OCI-LY3 (cell line): ENCODE data around the gene LRP2.

Source experiments
- H2AFZ ChIP-seq: fragments of 200-600, 300-600 bp; shearing (Covaris generic); 2 replicates; pipeline ENCODE4 v1.6.0; 2014; ENCODE audit warnings: antibody characterized with exemption, low read depth, low read length
- H3K27ac ChIP-seq: fragments of 200-600, 300-600 bp; sonication (generic); 2 replicates; pipeline ENCODE4 v1.5.1; 2014; ENCODE audit warnings: mild to moderate bottlenecking, low read length, moderate library complexity, mixed read lengths
- H3K27me3 ChIP-seq: fragments of 200-600, 300-600 bp; sonication (generic); 2 replicates; pipeline ENCODE4 v1.6.1; 2014; ENCODE audit warnings: low read depth, low read length, mixed read lengths
- H3K36me3 ChIP-seq: fragments of 200-600, 300-600 bp; sonication (generic); replicated peaks from 2 replicates; pipeline ENCODE3; 2014; ENCODE audit warnings: low read depth, low read length, mixed read lengths
- H3K4me1 ChIP-seq: fragments of 300-600, 200-600 bp; sonication (generic); 2 replicates; pipeline ENCODE4 v1.6.1; 2014; ENCODE audit warnings: low read length, mixed read lengths
- H3K4me2 ChIP-seq: fragments of 200-600, 300-600 bp; sonication (generic); 2 replicates; pipeline ENCODE4 v1.6.1; 2014; ENCODE audit warnings: low read length, mixed read lengths
- H3K4me3 ChIP-seq: fragments of 300-600, 200-600 bp; sonication (generic); 2 replicates; pipeline ENCODE4 v1.5.1; 2014; ENCODE audit warnings: antibody characterized with exemption, mild to moderate bottlenecking, low read length, moderate library complexity
- H3K79me2 ChIP-seq: fragments of 300-600, 200-600 bp; shearing (Covaris generic); 2 replicates; pipeline ENCODE4 v1.6.1; 2014; ENCODE audit warnings: mild to moderate bottlenecking, low read length, mixed read lengths
- H3K9ac ChIP-seq: fragments of 300-600, 200-600 bp; shearing (Covaris generic); 2 replicates; pipeline ENCODE4 v1.6.0; 2014; ENCODE audit warnings: mild to moderate bottlenecking, low read length, moderate library complexity
- H3K9me3 ChIP-seq: fragments of 200-600, 300-600 bp; shearing (Covaris generic); 2 replicates; pipeline ENCODE4 v1.6.1; 2014; ENCODE audit warnings: low read length, mixed read lengths; ENCODE audit not compliant: insufficient read depth
- H4K20me1 ChIP-seq: fragments of 200-600, 300-600 bp; sonication (generic); 2 replicates; pipeline ENCODE4 v1.6.1; 2016; ENCODE audit warnings: low read length, mixed read lengths; ENCODE audit not compliant: insufficient read depth
- EZH2phosphoT487 ChIP-seq: fragments of 200-600 bp; shearing (Covaris generic); IDR thresholded peaks from 2 replicates; pipeline ENCODE4 v1.6.1; 2018; ENCODE audit warnings: antibody characterized with exemption, mixed run types, low read depth
- TF ChIP-seq, protein P1 (sequence below): fragments of 200-600, 300-600 bp; sonication (generic); IDR thresholded peaks from 2 replicates; pipeline ENCODE4 v1.5.1; 2014; ENCODE audit warnings: antibody characterized with exemption, low read length, low read depth

Gene LRP2

GRCh38 chr2:169077674-169078240 lies 284.6 kb downstream of the LRP2 start:
- no peaks in the 10 kb centered on the region for H4K20me1 ChIP-seq
- H3K27ac ChIP-seq = peak overlapping the region; percentile 1; the same call in 1 of the 2 replicates
- H3K4me3 ChIP-seq = no peak overlapping the region
- peaks cover 7% of the 10 kb centered on the region; the same call in 1 of the 2 replicates for H3K79me2 ChIP-seq
- TF ChIP-seq, protein P1, sequence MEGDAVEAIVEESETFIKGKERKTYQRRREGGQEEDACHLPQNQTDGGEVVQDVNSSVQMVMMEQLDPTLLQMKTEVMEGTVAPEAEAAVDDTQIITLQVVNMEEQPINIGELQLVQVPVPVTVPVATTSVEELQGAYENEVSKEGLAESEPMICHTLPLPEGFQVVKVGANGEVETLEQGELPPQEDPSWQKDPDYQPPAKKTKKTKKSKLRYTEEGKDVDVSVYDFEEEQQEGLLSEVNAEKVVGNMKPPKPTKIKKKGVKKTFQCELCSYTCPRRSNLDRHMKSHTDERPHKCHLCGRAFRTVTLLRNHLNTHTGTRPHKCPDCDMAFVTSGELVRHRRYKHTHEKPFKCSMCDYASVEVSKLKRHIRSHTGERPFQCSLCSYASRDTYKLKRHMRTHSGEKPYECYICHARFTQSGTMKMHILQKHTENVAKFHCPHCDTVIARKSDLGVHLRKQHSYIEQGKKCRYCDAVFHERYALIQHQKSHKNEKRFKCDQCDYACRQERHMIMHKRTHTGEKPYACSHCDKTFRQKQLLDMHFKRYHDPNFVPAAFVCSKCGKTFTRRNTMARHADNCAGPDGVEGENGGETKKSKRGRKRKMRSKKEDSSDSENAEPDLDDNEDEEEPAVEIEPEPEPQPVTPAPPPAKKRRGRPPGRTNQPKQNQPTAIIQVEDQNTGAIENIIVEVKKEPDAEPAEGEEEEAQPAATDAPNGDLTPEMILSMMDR = no peak
- TF ChIP-seq EZH2phosphoT487 = no peak
- 0 out of 2 replicates have a peak overlapping the region, but pooled peaks have one; percentile 2 for H3K9ac ChIP-seq
- peaks cover 71% of the 10 kb centered on the region for H3K4me1 ChIP-seq
- peak overlapping the region; percentile 82 for H2AFZ ChIP-seq
- H3K27me3 ChIP-seq = no peaks in the 10 kb centered on the region
- H3K9me3 ChIP-seq = no peaks in the 10 kb centered on the region
- no peaks in the 10 kb centered on the region for H3K36me3 ChIP-seq
- peak overlapping the region; percentile 17; the same call in 1 of the 2 replicates for H3K4me2 ChIP-seq
